Smooth muscle cell of the brain vasculature (primary cell): ENCODE measurements around the gene TLK2.
"Not testable (repeated sequence)": the region's sequence is repeated elsewhere in the genome, so short reads cannot be mapped to it uniquely, and the experiment has no call there.

Source experiments
- DNase-seq: peaks from one replicate; pipeline ENCODE4 v3.0.0-alpha.2; 2012; ENCODE audit warnings: low read depth, low spot score

Gene TLK2

DNA sequence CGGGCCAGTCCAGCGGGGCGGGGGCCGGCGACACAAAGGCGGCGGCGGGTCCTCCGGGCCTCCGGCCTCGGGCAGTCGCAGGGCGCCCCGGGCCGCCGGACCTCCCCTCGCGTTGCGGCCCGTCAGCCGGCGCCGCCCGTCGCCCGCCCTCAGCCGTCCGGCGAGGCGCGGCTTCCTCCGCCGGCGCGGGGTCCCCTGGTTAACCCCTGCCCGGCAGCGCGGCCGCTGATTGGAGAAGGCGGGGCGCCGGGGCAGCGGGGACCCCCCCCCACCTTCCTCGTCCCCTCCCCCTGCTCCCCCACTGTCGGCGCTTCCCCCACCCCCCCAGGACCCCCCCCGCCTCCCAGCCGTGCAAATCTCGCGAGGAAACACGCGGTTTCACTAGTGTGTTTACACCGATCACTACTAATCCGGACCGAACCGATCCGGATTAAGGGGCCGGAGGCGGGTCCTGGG, at the start of gene TLK2:
Gene TLK2 (plus strand): TSS at position 402 of the 456 bp plus-strand sequence. CDS start 2,301 bp downstream, outside the sequence.
- DNase-seq, result peak; percentile 40

DNA sequence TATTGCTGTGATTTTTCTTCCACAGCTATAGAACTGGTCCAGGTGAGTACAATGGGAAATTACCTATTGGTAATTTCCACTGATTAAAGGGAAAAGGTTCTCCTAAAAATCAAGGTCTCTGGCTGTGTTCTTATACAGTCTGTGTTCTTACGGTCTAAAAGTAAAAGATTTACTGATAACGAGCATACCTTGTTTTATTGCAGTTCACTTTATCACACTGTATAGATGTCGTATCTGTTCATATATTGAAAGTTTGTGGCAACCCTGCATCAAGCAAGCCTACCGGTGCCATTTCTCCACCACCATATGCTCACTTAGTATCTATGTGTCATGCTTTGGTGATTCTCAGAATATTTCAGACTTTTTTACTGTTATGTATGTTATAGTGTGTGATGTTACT, 43.4 kb upstream of the TLK2 start:
- DNase-seq, result not testable (repeated sequence)

DNA sequence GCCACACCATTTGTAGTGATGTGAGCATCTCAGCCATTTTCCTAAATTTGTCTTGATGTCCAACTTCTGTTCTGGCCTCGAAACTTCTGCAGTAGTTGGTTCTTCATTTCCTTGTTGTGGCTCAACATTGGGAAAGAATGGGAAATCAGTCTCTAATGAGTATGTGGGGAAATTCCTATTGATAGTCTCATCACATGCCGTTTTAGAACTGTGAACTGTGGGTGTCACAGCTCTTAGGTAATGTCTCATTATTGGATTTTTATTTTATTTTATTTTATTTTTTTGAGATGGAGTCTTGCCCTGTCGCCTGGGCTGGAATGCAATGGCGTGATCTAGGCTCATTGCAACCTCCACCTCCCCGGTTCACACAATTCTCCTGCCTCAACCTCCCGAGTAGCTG, 37.4 kb upstream of the TLK2 start:
- not testable (repeated sequence) for DNase-seq

DNA sequence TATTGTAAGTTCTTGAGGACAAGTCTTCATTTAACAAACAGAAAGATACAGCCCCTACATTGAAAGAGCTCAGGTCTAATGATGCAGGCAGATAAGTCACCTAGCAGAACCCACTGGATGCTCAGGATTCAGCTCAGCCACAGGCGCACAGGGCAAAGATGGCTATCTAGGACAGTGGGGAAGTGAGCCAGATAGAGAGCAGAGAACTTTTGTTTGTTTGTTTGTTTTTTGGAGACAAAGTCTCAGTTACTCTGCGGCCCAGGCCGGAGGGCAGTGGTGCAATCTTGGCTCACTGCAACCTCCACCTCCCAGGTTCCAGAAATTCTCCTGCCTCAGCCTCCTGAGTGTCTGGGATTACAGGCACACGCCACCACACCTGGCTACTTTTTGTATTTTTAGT, 34.6 kb upstream of the TLK2 start:
- no peak for DNase-seq

DNA sequence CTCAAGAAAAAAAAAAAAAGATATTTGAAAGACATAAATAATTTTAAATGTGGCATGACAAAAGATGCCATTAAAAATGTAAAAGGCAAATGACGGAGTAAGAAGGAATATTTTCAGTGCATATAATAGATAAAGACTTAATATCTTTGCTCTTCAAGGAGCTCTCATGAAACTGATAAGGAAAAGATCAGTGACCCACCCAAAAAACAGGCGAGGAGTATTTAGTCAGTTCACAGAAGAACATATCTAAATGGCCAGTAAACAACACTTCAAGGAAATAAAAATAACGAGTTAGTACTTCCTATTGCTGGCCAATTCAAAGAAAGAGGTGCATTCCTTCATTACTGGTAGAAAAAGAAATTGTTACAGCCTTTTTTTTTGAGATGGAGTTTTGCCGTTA, 32.8 kb upstream of the TLK2 start:
- not testable (repeated sequence) for DNase-seq

DNA sequence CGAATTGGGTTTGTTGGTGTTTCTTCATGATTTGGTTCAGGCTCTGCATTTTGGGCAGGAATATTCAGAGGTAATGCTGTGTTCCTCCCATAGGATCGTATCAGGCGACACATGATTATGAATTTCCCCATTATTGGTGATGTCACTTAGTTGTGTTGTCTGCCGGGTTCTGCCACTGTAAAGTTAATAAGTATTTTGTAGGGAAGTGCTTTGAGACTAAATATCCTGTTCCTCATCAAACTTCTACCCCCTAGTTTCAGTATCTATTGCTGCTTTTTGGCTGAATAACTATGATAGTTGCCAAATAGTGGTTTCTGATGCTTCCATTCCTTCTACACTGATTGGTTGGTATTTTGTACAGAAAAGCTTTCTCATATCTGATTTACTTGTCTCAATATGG, 26.4 kb upstream of the TLK2 start:
- DNase-seq, result not testable (repeated sequence)

DNA sequence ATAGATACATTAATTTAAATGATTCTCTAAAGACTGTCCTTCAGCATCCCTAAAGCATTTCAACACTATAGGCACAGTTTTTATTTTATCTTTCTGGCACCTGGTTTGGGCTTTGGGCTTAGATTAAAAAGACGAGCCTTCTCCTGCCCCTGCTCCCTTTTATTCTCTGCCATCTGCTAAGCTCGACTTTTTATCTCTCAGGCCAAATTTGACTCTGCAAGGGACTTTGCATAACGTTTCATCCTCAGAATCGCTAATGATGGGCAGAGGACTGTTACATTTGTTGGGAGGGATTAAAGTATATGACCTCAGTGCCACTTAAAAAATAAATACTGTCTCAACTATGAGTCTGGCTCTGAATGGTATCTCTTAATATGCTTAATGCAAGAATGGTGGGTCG, 25.6 kb upstream of the TLK2 start:
- not testable (repeated sequence) for DNase-seq

DNA sequence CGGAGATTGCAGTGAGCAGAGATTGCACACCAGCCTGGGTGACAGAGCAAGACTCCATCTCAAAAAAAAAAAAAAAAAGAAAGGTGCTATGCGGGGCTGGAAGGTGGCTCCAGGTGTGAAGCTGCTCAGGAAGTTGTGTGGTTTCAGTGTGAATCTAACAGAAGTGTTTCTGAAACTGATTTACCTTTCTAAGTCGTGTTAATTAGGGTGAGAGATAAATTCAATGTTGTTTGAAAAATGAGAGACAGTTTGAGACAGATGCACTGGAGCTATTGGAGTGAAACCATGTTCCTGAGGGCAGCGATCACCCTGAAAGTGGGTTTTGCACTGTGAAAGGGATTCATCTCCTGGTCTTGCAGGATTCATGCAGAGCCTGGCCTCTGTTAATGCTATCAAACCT, 25.0 kb upstream of the TLK2 start:
- DNase-seq, result not testable (repeated sequence)

DNA sequence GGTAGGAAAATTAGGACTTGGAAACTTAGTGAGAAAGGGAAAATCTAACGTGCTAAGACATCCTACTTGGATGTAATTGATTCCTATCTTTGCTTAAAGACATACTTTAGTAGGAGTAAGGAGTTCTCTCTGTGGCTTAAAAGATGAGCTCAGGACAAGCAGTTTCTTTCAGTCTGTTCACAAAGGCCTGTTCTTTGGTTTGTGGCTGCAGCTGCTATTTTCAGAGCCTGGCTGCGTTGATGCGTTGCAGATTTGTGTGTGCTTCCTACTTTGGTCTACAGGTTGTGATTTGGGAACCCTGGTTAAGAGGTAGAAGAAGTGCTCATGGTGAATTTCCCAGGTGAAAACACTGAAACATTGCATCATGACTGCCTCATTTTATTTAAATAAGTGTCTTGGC, 24.5 kb upstream of the TLK2 start:
- not testable (repeated sequence) for DNase-seq

DNA sequence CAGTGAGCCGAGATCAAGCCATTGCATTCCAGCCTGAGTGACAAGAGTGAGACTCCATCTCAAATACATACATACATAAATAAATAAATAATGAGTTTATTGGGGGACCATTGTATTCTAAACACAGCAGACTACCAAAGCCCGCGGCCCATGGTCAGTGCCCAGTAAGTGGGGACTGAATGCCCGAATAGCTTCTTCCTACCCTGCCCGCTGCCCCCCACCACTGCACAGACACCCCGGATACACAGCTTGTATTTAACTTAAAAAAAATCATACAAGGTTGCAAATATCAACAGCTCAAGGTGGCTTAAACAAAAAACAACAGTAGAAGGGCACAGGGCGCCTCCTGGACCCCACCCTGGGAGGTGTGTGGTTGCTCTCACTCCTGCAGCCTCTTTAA, 22.6 kb upstream of the TLK2 start:
- no peak for DNase-seq

DNA sequence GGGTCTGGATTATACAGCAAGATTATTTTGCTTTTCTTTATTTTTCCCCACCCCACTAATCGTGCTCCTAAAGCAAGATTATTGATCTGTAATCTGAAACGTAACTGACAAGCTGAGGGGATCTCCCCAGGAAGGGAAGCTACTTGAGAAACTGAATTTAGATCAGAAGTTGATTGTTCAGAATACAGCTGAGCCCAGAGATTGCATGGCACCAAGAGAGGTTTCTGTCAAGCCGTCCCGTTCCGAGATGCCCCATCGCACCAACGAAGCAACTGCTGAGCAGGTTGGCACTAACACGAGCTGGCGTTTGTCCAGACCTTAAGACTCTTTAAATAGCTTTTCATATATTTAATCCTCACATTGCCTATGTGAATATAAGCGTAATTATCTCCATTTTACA, 20.1 kb upstream of the TLK2 start:
- DNase-seq, result not testable (repeated sequence)

DNA sequence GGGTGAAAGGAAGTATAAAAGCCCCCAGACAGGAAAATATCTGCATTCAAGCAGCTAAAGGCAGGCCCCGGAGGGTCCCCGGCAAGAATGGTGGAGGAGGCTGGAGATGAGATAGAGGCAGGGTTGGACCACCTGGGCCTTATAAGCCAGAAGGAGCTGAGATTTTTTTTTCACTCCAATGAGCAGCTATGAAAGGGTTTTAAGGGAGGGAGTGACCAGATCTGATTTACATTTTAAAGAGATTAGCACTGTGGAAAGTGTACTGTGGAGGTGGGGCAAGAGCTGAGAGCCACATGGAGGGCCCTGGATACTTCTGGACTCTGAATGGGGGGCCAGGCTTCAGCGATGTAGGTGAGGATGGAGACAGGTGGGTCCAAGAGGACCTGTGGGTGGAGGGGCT, 14.2 kb upstream of the TLK2 start:
- DNase-seq, result not testable (repeated sequence)

DNA sequence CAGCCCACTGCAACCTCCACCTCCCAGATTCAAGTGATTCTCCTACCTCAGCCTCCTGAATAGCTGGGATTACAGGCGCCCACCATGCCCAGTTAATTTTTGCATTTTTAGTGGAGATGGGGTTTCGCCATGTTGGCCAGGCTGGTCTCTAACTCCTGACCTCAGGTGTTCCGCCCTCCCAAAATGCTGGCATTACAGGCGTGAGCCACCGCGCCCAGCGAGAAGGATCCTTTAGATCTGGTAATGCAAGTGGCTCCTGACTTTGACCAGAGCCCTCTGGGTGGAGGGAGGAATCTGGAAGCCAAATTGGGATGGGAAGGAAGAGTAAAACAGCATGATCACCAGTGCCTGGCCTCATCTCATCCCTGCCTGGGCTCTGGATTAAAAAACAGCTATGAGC, 13.4 kb upstream of the TLK2 start:
- DNase-seq, result not testable (repeated sequence)

DNA sequence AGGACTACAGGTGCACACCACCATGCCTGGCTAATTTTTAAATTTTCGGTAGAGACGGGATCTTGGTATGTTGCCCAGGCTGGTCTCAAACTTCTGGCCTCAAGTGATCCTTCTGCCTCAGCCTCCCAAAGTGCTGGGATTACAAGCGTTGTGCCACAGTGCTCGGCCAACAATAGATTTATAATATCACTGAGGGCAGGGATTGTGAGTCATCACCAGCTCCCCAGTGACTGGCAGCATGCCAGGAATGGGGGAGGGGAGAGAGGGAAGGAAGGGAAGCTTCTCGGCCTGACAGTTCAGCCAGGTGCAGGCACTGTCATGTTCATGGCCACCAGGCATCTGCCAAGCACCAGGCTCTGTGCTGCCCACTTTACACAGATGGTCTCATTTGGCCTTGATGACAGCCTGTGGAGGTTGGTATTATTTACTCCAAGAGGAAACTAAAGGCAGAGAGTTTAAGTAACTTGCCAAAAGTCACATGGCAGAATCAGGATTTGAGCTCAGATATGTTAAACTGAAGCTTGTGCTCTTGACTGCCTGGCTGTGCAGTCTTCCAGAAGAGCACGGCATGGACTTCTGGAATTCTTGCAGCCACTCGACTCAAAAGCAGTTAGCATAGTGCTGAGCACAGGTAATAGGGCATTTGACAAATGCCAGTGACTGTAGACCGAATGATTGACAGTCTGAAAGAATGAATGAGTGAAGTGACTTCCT, 7.8 kb upstream of the TLK2 start:
- DNase-seq, result not testable (repeated sequence)

DNA sequence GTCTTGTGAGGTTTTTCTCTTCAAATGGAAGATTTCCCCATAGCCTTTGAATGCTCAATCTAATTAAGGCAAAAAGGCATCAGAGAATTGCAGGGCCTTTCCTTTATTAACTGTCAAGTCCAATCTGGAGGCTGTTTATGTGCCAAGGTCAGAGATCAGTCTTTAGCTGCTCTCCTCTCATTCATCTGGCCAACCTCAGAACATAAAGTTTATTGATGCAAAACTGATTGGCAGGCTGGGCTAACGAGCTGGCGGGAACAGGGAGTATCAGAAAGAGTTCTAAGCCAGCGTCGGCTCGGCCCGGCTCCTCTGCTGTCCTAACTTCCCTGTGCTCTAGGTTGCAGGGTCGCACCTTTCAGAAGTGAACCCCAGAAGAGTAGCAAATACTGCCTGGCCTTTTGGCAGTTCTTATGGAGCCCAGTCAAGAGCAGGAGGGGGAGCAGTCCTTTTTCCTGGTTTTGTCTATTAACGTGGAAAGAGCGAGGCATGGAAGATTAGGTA, 7.2 kb upstream of the TLK2 start:
- DNase-seq, result not testable (repeated sequence)

DNA sequence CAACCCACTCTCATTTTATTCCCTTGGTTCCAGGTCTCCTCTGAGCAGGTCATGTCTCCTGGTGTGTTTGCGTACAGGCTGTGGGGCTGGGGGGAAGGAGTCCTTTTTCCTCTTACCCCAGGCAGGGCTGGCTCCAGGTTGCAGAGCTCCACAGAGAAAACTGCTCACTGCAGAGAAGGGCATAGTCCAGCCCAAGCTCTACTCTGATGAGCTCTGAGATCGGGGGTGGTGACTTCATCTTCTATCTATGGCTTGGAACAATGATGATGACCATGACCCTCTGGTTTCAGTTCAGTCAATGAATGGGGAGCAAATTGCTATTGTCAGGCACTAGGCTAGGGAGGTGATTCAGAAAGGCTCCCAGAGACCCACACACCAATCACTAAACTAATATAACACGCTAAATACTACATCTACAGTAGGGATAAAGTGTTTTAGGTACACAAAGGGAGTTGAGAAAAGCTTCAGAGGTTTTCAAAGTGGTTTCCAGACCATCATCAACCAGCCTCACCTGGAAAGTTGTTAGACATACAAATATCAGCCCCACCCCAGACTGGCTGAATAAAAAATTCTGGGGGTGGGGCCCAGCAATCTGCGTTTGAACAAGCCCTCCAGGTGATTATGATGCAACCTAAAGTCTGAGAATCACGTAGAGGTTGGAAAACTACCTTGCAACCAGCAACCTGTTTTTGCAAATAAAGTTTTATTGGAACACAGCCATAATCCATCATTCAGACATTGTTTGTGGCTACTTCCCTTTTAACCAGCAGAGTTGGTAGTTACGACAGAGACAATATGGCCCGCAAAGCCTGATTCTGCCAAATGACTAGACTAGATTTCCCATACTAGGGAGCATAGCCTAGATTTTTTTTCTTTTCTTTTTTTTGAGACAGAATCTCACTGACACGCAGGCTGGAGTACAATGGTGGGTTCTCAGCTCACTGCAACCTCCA, 5.3 kb upstream of the TLK2 start:
- DNase-seq, result not testable (repeated sequence)

DNA sequence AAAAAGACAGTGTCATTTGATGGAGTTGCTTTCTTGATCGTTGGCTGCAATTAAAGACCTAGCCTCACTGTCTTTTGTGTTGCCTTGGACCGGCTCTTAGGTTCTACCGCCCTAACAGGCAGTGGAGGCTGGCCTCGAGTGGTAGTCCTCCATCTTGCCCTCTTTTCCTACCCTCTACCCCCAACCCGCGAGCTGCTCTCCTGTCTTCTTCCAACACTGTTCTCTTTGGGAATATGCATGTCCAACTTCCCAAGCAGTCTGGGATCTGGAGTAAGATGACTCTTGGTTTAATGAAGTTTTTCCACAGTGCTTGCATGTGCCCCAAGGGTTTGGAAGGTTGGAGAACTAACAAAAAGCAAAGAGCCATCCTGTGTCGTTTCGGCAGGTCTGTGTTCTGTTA, 1.5 kb upstream of the TLK2 start:
- DNase-seq, result not testable (repeated sequence)

DNA sequence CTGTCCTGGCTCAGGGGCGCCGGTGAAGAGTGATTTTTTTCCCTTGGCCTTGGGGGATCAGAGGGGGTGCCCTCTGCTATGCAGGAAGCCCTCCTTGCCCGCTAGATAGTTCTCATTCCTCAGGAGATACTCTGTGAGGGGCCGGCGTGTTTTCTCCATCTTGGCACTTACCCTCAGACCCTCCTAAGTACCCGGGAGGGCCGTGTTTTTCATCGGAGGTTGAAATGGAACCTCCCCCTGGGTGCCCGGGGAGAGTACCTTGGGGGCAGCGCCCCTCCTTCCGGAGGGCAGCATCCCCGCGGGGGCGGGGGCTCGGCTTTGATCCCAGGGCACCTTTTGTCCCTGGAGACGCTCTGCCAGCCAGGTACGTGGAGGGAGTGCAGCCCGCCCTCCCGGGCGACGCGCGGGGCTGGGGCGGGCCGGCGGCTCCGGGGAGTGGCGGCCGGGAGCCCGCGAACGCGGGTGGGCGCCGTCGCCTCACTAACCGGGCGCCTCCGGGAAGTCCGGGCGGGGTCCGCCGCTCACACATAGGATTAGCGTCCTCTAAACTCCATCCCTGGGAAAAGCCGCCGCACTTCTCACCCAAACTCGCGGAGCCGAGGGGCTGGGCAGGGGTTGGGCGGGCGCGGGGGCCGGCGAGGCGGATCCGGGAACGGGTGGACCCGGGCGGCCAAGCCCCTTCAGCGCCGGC, 762 bp upstream of the TLK2 start:
- DNase-seq, result not testable (repeated sequence)

DNA sequence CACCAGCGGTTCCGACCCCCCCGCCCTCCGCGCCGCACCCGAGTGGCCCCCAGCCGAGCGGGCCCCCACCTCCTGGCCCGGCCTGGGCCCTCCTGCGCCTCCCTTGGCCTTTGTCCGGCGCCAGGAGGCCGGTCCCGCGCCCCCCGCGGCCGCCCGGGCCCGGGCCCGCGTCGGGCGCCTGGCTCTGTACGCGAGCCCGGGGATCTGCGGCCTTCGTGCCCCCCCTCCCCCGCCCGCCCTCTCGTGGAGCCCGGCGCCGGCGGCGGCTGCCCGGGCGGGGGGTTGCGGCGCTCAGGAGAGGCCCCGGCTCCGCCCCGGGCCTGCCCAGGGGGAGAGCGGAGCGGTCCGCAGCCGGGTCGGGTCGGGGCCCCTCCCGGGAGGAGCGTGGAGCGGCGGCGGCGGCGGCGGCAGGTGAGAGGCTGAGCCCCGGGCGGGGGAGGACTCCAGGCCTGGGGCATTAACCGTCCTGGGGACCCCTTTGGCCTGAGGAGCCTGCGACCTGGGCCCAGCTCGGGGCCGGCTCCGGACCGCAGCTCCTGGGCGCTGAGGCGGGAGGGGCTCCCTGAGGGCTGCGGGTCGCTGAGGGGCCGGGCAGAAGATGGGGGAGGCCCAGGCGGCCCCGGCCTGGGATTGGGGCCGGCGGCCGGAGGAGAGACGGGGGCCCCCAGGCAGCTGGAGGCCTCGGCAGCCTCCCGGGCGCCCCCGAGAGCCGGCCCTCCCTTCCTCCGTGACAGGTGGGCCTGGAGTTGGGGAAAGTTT, 434 bp downstream of the TLK2 start:
- not testable (repeated sequence) for DNase-seq

DNA sequence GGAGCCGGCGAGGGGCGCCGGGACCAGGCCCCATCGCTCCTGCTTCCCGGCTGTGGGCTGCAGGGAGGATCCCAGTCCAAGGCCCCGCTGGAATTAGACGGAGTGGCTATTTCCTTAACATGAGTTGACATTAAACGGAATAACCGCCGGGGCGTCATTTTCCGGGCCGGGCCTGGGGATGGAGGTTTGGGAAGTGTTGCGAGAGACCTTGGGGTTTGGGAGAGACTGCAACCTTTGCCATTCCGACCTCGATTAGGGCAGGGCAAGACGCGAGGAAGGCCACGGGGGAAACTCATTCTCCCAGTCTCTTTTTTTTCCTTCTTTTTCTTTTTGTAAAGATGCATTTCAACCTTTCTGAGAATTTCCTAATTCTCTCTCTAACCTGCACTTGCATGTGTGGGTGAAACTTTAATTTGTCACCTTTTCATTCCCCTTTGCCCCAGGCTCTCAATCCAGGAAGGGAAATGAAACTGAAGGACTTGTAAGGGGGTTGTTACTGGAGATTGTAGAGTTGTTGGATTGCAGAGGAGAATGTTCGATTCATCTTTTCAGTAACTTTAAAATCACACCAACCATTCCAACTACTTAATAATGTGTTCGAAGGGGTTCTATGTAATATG, 1.1 kb downstream of the TLK2 start:
- DNase-seq, result not testable (repeated sequence)
